Neural progenitor cell (in vitro differentiated cells): ENCODE measurements around the gene TMEM108.

Experiments
- CTCF ChIP-seq: fragments of 200-600 bp; sonication (generic); IDR thresholded peaks from 2 replicates; pipeline ENCODE4 v1.5.1; 2017; ENCODE audit warnings: antibody characterized with exemption, mild to moderate bottlenecking
- EZH2 ChIP-seq: fragments of 200-600 bp; sonication (generic); IDR thresholded peaks from 2 replicates; pipeline ENCODE4 v1.6.1; 2017; ENCODE audit warnings: antibody characterized with exemption, mild to moderate bottlenecking, moderate library complexity

GRCh38 chr3:133301194-133301593 is 263.0 kb downstream of the TMEM108 start:
- no peak for TF ChIP-seq CTCF
- no peak for TF ChIP-seq EZH2
